NCI-H748 (cell line): ENCODE results near the gene TSC1.
A peak's percentile ranks its signal among the peaks of the same experiment; 100 is the strongest.

Experiments
- DNase-seq: peaks from one replicate; lab custom pipeline; 2025; ENCODE audit not compliant: unreplicated experiment; lab: John Stamatoyannopoulos, UW

The TSC1 gene

GRCh38 chr9:132939169-132939568 lies 5.2 kb downstream of the TSC1 start:
- DNase-seq: no peak

GRCh38 chr9:132937463-132937901 lies 6.9 kb downstream of the TSC1 start:
- DNase-seq: no peak

GRCh38 chr9:132935026-132935425 lies 9.4 kb downstream of the TSC1 start:
- DNase-seq: no peak

GRCh38 chr9:132931178-132931735 lies 13.2 kb downstream of the TSC1 start:
- no peak for DNase-seq

GRCh38 chr9:132927704-132928103 lies 16.7 kb downstream of the TSC1 start:
- no peak for DNase-seq

- DNase-seq: no peak
Observed at GRCh38 chr9:132923346-132923902, 21.0 kb downstream of the TSC1 start.

- no peak for DNase-seq
Observed at GRCh38 chr9:132919614-132920268, 24.7 kb downstream of the TSC1 start.

GRCh38 chr9:132914924-132915323 lies 29.5 kb downstream of the TSC1 start:
- no peak for DNase-seq

GRCh38 chr9:132912131-132912530 lies 32.3 kb downstream of the TSC1 start:
- DNase-seq: no peak

GRCh38 chr9:132910376-132910775 lies 34.0 kb downstream of the TSC1 start:
- DNase-seq: no peak

- no peak for DNase-seq
Observed at GRCh38 chr9:132909311-132909710, 35.1 kb downstream of the TSC1 start.

- no peak for DNase-seq
Observed at GRCh38 chr9:132908635-132909034, 35.8 kb downstream of the TSC1 start.

GRCh38 chr9:132905726-132906125 lies 38.7 kb downstream of the TSC1 start:
- DNase-seq: no peak

- DNase-seq: no peak
Observed at GRCh38 chr9:132903574-132904492, 40.6 kb downstream of the TSC1 start.

GRCh38 chr9:132901858-132902831 lies 42.3 kb downstream of the TSC1 start:
- DNase-seq: peak; percentile 57

GRCh38 chr9:132898051-132898450 lies 46.4 kb downstream of the TSC1 start:
- DNase-seq: no peak

- no peak for DNase-seq
Observed at GRCh38 chr9:132896906-132897305, 47.5 kb downstream of the TSC1 start.

GRCh38 chr9:132896264-132896663 lies 48.2 kb downstream of the TSC1 start:
- no peak for DNase-seq

- no peak for DNase-seq
Observed at GRCh38 chr9:132894862-132895835, 49.3 kb downstream of the TSC1 start.
